Measurements from ENCODE around the gene RCBTB1. TPM values are rescaled to one million over a fixed set of nuclear protein-coding genes. Genes with fewer than 3 reads are reported as not detected.

Gene RCBTB1
- total RNA-seq, 1 experiment from 2014 or later: 16.8 TPM

- Mint-ChIP-seq H3K4me3 (ENCODE audit: unreplicated experiment) (peak overlapping the region; percentile 77), H3K36me3 (ENCODE audit: insufficient read depth, unreplicated experiment) (no peaks in the 10 kb centered on the region), H3K9me3 (ENCODE audit: unreplicated experiment) (no peaks in the 10 kb centered on the region), H3K4me1 (ENCODE audit: insufficient read depth, unreplicated experiment) (peaks cover 21% of the 10 kb centered on the region), H3K27me3 (ENCODE audit: insufficient read depth, unreplicated experiment) (no peaks in the 10 kb centered on the region), H3K27ac (ENCODE audit: low read depth, unreplicated experiment) (peak overlapping the region; percentile 83)
- no TSS peak for BruUV-seq (replicated peaks)
- ChIA-PET CTCF (interaction anchor here (0.5 to 2.2 kb wide), 7 partner anchors 21 to 259 kb away, joined by 3 to 10 read pairs (median 3); partner anchors contain the start of genes CAB39L and SETDB2), POLR2A (interaction anchor here (0.7 to 4.1 kb wide), 18 partner anchors 10 to 350 kb away, joined by 3 to 46 read pairs (median 4); partner anchors contain the start of genes CAB39L, CDADC1, KPNA3 and SETDB2)
- intact Hi-C loops (cut with micrococcal nuclease): no loop called here
- TF ChIP-seq CTCF (IDR thresholded peaks at IDR 0.05; ENCODE audit: unreplicated experiment): no peak
- DNase-seq (ENCODE audit: unreplicated experiment): no peak
Observed at GRCh38 chr13:49586717-49587116, 1.4 kb upstream of the RCBTB1 start.

- Mint-ChIP-seq H3K4me1 (ENCODE audit: insufficient read depth, unreplicated experiment) (peaks cover 31% of the 10 kb centered on the region), H3K27me3 (ENCODE audit: insufficient read depth, unreplicated experiment) (no peaks in the 10 kb centered on the region), H3K4me3 (ENCODE audit: unreplicated experiment) (peak overlapping the region; percentile 77), H3K36me3 (ENCODE audit: insufficient read depth, unreplicated experiment) (peaks cover 6% of the 10 kb centered on the region), H3K9me3 (ENCODE audit: unreplicated experiment) (no peaks in the 10 kb centered on the region), H3K27ac (ENCODE audit: low read depth, unreplicated experiment) (peak overlapping the region; percentile 83)
- DNase-seq (ENCODE audit: unreplicated experiment): no peak
- no peak for TF ChIP-seq CTCF (IDR thresholded peaks at IDR 0.05; ENCODE audit: unreplicated experiment)
- TSS peak; percentile 37 for BruUV-seq (replicated peaks)
- CTCF ChIA-PET: interaction anchor here (1.9 to 2.2 kb wide), 2 partner anchors 15 to 23 kb away, joined by 5 to 10 read pairs; no protein-coding TSS in a partner anchor
- intact Hi-C loops (cut with micrococcal nuclease): no loop called here
- POLR2A ChIA-PET: interaction anchor here (0.5 to 4.1 kb wide), 9 partner anchors 15 to 1025 kb away, joined by 3 to 46 read pairs (median 4); partner anchors contain the start of genes CAB39L, PHF11 and SETDB2
Observed at GRCh38 chr13:49584771-49585182, 581 bp downstream of the RCBTB1 start.

GRCh38 chr13:49580980-49581680 lies 4.2 kb downstream of the RCBTB1 start:
- intact Hi-C loops (cut with micrococcal nuclease): no loop called here
- Mint-ChIP-seq H3K36me3 (ENCODE audit: insufficient read depth, unreplicated experiment) (peaks cover 10% of the 10 kb centered on the region), H3K4me3 (ENCODE audit: unreplicated experiment) (no peak overlapping the region), H3K27me3 (ENCODE audit: insufficient read depth, unreplicated experiment) (no peaks in the 10 kb centered on the region), H3K27ac (ENCODE audit: low read depth, unreplicated experiment) (peak overlapping the region; percentile 1), H3K4me1 (ENCODE audit: insufficient read depth, unreplicated experiment) (peaks cover 15% of the 10 kb centered on the region), H3K9me3 (ENCODE audit: unreplicated experiment) (no peaks in the 10 kb centered on the region)
- POLR2A ChIA-PET: no interaction called here
- CTCF ChIA-PET: no interaction called here
- no TSS peak for BruUV-seq (replicated peaks)
- TF ChIP-seq CTCF (IDR thresholded peaks at IDR 0.05; ENCODE audit: unreplicated experiment): no peak
- DNase-seq (ENCODE audit: unreplicated experiment): no peak

GRCh38 chr13:49579501-49579900 lies 5.9 kb downstream of the RCBTB1 start:
- intact Hi-C loops (cut with micrococcal nuclease): no loop called here
- DNase-seq (ENCODE audit: unreplicated experiment): no peak
- BruUV-seq (replicated peaks): no TSS peak
- POLR2A ChIA-PET: interaction anchor here (0.6 kb wide), 1 partner anchor 18 kb away, joined by 7 read pairs; no protein-coding TSS in a partner anchor
- no peak overlapping the region for H3K27ac Mint-ChIP-seq (ENCODE audit: low read depth, unreplicated experiment)
- no peaks in the 10 kb centered on the region for H3K27me3 Mint-ChIP-seq (ENCODE audit: insufficient read depth, unreplicated experiment)
- no peaks in the 10 kb centered on the region for H3K9me3 Mint-ChIP-seq (ENCODE audit: unreplicated experiment)
- H3K4me1 Mint-ChIP-seq (ENCODE audit: insufficient read depth, unreplicated experiment): peaks cover 12% of the 10 kb centered on the region
- H3K36me3 Mint-ChIP-seq (ENCODE audit: insufficient read depth, unreplicated experiment): peaks cover 15% of the 10 kb centered on the region
- TF ChIP-seq CTCF (IDR thresholded peaks at IDR 0.05; ENCODE audit: unreplicated experiment): no peak
- H3K4me3 Mint-ChIP-seq (ENCODE audit: unreplicated experiment): no peak overlapping the region
- CTCF ChIA-PET: no interaction called here
